G401.6 (cell line): ENCODE results near the gene RBM26.

ENCODE experiments used
- FAIRE-seq: peaks from 2 replicates; lab custom pipeline; 2012; peaks lifted over from hg19 to GRCh38; lab: Jason Lieb, UNC

The RBM26 gene, protein sequence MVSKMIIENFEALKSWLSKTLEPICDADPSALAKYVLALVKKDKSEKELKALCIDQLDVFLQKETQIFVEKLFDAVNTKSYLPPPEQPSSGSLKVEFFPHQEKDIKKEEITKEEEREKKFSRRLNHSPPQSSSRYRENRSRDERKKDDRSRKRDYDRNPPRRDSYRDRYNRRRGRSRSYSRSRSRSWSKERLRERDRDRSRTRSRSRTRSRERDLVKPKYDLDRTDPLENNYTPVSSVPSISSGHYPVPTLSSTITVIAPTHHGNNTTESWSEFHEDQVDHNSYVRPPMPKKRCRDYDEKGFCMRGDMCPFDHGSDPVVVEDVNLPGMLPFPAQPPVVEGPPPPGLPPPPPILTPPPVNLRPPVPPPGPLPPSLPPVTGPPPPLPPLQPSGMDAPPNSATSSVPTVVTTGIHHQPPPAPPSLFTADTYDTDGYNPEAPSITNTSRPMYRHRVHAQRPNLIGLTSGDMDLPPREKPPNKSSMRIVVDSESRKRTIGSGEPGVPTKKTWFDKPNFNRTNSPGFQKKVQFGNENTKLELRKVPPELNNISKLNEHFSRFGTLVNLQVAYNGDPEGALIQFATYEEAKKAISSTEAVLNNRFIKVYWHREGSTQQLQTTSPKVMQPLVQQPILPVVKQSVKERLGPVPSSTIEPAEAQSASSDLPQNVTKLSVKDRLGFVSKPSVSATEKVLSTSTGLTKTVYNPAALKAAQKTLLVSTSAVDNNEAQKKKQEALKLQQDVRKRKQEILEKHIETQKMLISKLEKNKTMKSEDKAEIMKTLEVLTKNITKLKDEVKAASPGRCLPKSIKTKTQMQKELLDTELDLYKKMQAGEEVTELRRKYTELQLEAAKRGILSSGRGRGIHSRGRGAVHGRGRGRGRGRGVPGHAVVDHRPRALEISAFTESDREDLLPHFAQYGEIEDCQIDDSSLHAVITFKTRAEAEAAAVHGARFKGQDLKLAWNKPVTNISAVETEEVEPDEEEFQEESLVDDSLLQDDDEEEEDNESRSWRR

DNA sequence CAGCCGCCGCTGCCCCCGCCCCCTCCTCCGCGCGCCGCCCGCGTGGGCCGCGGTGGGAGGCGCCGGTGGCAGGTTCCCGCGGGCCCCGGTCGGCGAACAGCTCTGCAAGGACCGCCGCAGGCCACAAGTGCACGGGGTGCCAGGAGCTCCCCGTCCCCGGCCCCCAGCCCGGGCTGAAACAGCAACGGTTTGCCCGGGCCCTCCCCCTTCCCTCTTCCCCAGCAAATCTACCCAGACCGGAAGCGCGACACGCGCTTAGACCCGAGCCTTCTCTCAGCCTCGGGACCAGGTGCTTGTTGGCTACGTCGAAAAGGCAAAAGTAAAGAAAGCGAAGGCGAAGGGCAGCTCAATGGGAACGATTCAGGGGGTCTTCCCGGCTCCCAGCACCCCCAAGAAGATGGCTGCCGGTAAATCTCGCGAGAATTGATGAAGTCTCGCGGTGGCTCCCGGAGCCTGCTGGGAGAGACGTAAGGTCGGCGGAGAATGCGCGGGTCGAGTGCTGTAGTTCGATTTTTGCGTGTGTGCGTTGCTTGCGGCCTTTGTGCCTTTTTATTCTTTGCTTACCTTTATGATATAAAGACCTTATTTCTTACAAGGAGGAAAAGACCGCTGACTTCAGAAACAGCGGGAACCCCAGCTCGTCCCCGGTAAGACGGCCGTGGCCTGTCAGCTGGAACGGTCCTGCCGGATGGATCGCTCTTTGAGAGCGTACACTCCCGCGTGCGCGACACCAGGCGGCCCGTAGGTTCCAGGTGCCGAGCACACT, at the start of gene RBM26:
RBM26 (minus strand) TSS at position 425 of the 766 bp plus-strand sequence. CDS start 481 bp downstream, outside the sequence.
- peak; percentile 89 for FAIRE-seq

DNA sequence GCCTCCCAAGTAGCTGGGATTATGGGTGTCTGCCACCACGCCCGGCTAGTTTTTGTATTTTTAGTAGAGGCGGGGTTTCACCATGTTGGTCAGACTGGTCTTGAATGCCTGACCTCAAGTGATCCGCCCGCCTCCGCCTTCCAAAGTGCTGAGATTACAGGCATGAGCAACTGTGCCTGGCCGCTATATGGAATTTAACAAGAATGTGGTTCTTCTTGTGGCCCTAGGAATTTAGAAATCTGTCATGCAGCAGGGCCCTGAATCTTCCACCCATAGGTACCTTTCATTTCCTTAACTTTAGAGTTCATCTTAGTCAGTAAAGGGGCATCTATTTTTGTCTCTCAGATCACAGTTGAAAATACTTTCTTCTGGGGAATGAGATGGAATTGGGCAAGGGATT, 49.3 kb upstream of the RBM26 start:
- FAIRE-seq, result no peak

DNA sequence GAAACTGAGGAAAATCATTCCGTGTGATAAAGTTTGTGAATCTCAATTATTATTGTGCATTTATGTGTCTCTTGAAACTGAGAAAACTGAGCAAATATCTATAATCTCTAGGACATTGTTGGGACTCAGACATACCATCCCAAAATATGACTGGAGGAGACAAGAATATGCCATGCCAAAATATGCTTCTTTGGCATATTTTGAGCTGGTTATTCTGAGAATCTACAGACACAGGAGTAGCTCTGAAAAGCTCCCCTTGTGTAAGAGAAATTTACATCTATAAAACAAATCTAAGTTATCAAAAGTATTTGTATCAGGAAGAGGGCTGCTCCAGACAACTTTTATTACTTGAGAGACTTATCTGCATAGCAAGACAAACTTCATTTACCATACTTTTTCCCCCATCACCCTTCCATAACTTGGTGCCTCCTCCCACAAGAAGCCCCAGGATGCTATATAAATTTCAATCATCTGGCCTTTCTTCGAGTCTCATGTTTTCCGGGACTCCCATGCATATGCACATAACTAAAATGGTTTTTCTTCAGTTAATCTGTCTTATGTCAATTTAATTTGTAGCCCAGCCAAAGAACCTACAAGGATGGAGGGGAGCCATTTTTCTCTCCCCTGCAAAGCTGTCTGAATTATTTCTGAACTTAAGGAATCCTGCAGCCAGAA, 46.3 kb upstream of the RBM26 start:
- FAIRE-seq, result no peak

DNA sequence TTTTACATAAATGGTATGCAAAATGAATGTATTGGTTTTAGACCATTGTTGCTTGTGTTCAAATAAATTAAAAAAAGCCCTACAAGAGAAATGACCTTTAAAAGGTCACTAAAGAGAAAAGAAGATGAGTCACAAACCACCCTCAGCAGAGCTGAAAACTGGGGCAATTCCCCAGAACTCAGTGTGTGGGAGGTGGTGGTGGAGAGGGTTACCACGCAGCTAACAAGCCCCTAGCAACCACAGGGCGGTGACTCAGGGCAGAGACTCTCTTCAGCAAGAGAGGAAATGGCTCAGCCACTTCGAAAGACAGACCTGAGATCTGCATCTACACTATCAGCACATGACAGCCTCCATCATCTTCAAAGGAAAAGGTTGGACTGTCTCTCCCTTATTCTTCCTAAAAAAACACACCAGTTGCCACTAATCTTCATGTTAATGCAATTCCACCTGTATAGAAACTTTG, 45.5 kb upstream of the RBM26 start:
- FAIRE-seq, result no peak

DNA sequence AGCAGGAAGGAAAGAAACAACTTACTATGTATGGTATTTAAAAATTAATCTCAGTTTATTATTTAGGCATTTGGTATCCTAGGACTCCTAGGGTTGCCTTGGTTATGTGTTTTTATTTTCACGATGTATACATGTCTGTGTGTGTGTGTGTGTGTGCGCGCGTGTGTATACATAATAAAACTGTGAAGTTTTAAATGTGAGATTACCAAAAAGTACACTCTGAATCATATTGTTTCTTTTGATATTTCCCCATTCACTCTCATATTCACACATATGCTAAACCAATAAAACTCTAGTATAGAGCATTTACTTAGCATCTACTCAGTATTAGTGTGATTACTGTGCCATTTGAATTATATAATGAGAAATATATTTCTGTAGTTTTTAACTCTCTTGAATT, 44.1 kb upstream of the RBM26 start:
- FAIRE-seq, result no peak

DNA sequence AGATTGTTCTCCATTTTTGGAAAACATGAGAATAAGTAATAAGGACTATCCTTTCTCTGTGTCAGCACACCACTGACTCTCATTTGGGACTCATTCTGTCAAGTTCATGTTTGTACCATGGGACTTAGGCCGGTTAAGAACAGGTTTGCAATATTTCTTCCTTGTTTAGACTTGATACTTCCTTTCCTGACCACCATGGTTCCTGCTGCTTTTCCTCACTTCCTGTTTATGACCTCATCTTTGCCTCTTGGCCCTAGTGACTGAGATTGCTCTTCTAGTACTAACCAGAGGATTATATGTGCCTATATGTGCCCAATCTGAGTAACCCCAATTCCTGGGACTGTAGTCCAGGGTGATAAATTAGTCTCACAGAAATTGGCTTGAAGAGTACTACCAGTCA, 42.4 kb upstream of the RBM26 start:
- no peak for FAIRE-seq

DNA sequence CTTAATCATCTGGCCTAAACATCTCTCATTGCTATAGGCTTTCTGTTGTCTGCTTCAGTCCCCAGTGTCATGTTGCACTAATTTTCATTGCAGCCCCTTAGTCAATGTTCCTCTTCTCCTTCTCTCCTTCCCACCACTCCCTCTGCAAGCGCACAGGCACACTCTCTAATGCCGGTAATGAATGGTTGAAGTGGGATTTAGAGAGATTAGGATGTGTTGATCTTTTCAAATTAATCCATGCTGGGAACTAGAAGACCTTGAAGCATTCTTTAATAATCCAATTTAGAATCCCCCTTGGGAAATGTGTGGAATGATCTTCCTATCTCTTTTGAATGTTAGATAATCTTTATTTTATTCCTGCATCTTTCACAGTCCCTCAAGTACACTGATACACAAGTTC, 41.7 kb upstream of the RBM26 start:
- FAIRE-seq, result no peak

DNA sequence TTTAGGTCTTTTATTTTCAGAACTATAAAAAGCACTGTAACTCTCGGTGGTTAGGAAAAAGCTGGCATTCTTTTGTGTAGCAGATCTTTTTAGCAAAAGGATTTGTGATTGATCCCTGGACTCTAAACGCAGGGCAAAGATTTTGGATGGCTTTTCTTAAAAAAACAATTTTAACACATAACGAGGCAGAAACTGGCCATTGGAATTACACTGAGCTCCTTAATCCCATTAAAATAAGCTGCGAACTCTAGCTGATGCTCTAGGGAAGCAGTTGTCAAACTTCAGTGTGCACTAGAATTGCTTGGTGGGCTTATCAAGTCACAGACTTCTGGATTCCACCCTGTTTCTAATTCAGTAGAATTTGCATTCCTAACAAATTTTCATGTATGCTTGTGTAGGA, 41.1 kb upstream of the RBM26 start:
- no peak for FAIRE-seq

DNA sequence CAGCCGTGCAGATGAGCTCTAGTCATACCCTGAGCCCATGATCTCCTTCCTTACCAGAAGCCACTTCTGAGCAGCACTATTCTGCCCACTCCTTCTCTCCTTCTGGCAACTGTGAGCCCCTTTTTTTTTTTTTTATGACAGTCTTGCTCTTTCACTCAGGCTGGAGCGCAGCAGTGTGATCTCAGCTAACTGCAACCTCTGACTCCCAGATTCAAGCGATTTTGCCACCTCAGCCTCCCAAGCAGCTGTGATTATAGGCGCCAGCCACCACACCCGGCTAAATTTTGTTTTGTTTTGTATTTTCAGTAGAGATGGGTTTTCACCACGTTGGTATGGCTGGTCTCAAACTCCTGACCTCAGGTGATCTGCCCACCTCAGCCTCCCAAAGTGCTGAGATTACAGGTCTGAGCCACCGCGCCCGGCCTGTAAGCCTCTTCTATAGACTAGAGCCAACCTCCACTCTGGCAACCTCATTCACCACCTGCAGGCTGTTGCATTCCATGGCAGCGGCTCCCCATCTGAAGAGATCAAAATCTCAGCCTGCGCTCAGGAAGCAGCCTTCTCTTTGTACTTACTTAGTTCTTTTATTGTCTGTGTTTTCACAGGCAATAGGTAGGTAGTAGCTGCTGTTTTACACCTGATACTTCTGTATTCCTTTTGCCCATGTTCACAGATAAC, 40.1 kb upstream of the RBM26 start:
- no peak for FAIRE-seq

DNA sequence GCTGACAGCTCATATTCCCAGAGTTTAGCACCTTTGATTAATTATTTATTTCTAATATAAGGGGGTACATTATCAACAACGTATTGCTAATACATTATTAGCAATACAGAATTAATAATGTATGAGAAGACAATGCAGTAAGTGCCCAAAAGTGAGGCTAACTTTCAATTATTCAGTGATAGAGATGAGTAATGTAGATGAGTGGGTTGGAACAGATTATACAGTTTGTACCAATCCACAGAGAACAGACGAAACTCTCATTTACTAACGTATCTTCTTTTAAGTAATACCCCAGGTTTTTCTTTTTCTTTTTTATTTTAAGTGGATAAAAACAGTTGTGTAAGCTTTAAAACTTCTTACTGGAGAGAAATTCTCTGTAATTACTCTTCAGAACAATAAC, 36.7 kb upstream of the RBM26 start:
- FAIRE-seq, result no peak

DNA sequence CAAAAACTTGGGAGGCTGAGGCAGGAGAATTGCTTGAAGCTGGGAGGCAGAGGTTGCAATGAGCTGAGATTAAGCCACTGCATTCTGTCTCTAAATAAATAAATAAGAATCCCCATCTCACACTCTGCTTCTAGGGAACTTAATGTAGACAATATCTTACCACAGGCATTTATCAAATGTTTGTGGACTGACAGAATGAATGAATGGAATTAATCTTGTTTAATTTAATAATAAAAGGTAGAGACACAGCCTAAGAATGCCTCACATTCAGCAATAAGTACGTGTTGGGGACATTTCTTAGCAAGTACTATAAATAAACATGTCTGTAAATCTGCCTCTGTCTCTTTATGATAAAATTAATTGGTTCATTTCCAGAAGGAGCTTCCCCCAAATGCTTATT, 36.2 kb upstream of the RBM26 start:
- FAIRE-seq, result no peak

DNA sequence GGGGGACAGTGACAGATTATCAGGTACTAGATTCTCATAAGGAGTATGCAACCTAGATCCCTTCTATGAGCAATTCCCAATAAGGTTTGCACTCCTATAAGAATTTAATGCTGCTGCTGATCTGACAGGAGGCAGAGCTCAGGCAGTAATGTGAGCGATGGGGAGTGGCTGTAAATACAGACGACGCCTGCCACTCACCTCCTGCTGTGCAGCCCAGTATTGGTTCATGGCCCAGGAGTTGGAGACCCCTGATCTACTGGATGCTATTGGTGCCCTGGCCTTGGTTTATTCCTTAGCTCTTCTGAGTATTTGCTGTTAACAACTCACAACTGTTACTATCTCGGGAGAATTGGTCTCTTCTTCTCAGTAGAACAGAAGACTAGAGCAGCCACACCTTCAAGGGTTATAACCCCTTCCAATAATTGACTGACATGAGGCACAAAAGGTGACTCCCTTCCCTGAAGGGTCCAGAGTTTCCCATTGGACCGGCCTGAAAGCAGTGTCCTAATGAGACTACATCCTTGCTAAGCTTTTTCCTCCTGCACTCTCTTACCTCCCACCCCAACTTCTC, 35.0 kb upstream of the RBM26 start:
- no peak for FAIRE-seq

DNA sequence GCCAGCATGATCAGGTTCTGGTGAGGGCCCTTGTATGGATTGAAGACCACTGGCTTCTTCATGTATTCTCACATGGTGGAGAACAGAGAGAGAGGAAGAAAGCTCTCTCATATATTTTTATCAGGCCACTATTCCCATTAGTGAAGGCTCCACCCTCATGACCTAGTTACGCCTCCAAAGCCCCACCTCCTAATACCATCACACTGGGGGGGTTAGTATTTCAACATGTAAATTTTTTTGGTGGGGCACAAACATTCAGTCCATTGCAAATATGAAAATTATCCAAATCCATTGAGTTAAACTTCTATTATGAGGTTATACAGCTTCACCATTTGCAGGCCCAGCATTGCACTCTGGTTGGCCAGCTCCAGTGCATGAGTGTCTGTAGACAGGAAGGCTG, 33.2 kb upstream of the RBM26 start:
- FAIRE-seq, result no peak

DNA sequence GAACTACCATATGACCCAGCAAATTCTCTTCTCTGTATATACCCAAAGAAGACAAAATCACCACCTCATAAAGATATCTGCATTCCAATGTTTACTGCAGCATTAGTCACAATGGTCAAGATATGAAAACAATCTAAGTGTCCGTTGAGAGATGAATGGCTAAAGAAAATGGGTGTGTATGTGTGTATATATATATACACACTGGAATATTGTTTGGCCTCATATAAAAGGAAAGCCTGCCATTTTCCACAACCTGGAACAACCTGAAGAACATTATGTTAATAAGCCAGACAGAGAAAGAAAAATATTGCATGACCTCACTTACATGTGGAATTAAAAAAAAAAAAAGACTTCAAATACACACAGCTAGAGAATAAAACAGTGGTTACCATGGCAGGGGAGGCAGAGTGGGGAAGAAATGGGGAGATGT, 29.5 kb upstream of the RBM26 start:
- FAIRE-seq, result no peak

DNA sequence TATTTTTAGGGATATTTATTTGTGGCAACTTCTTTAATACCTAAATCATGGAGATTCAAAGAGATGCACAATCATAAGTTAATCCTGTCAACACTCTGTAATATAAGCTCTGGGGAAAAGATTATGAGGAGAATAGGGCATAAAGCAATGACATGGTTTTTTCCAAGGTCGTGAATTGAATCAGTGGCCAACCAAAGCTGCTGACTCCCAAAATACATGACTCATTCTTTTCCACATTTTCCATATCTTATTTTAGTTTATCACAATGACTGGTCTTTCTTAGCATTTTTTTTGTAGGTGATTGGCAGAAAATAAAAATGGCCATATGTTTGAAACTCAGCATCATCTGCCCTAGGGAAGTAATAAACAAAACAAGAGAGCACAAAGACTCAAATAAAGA, 28.5 kb upstream of the RBM26 start:
- no peak for FAIRE-seq

DNA sequence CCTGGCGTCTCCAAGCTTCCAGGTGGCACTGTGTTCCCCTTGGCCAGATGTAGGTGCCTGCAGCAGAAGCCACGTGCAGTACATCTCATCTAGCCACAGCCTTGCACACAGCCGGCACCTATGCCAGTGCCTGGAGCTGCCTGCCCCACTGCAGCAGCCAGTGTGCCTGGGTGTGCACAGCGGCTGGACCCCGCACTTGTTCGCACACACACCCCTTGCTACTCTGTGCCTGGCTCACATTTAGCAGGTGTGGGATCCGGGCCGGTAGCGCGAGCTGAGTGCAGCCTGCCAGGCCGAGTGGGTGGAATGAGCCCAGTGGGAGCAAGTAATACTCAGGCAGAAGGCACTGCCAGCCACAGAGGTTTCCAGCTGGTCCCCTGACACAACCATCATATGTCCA, 26.9 kb upstream of the RBM26 start:
- FAIRE-seq, result no peak

DNA sequence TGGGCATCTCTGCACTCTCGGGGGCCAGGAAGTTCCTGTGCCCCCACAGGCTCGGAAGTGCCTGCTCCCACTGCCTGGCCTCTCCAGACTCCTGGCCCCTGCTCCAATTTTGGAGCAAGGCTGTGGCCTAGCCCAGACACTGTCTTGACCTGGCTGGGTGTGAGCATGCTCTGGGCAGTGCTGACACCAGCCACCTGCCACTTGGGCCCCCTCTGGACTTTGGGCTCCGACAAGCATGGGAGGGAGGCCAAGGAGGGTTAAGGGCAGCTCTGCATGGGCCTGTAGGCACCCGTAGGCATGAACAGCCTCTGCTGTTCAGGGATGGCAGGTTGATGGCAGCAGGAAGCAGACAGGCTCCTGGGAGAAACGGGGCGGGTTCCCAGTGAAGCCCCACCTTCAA, 26.0 kb upstream of the RBM26 start:
- no peak for FAIRE-seq

DNA sequence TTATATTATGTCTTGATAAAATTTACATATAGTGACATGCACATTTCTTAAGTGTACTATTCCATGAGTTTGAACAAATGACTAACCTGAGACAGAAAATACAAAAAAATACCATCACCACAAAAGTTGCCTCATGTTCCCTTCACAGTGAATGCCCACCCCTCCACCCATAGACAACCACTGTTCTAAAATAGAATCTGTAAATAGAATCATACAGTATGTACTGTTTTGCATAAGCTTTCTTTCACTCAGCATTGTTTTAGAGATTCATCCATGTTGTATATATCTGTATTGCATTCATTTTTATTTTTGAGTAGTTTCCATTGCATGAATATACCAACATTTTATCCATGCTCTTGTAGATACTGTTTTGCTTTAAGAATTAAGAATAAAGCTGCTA, 23.3 kb upstream of the RBM26 start:
- no peak for FAIRE-seq

DNA sequence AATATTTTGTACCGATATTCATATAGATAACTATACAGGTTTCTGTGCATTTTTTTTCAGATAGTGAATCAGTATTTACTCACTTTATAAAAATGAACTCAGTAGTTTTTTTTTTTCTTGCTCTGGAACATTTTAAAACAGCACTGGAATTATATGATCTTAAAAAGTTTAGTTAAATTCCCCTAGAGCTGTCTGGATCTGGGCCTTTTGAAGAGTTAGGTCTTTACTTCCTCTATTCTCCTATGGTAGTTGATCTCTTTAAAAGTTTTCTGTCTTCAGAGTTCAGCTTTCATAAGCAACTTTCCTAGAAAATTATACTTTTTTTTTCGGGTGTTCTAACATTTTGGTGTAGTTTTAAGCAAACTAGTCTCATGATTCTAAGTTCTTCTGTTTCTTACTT, 21.8 kb upstream of the RBM26 start:
- no peak for FAIRE-seq

DNA sequence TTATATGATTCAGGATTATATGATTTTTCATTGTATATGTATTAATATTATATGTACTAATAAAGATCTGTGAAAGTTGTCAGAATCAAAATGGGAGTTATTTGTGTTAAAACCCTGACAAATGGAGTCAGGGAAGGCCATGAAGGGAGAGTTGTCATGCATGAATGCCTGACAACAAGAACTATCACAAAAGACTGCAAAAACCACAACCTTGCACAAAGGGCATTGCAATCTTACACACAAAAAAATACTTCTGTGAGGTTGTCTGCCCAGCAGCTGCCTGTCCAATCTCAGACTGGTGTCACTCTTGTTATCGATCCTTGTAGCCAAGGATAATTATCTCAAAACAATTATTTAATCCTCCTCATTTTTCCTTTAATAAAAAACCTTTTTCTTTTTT, 21.2 kb upstream of the RBM26 start:
- FAIRE-seq, result no peak
